Renal pelvis (tissue), 12 donors: ENCODE results near the gene SLC44A2. TPM values are rescaled to one million over a fixed set of nuclear protein-coding genes. Genes with fewer than 3 reads are reported as not detected.

Experiments
- DNase-seq: peaks from one replicate; pipeline ENCODE4 v3.0.0-alpha.2; 2013
- long read RNA-seq, 16 experiments: transcript quantifications; one replicate each; lab custom pipeline, GENCODE V29; 2026
- polyA plus RNA-seq, 3 donors: library from polyadenylated mRNA; unstranded; fragments of 120-200 nt; gene quantifications; one replicate each; pipeline ENCODE4 v1.2.1, GENCODE V29; 2013; ENCODE audit not compliant: insufficient read length in 3 of 3

Gene SLC44A2
- polyA plus RNA-seq, result 100 to 1,000 TPM; 184 to 215 (median 189) TPM
- long read RNA-seq, donor 1, transcript SLC44A2-202 (22 exons, 3,301 nt), result minor isoform, 9 of 46 reads
- long read RNA-seq, donor 1, transcript SLC44A2-201 (22 exons, 3,671 nt), result major isoform, 17 of 46 reads
- long read RNA-seq, donor 1, transcript SLC44A2-203 (22 exons, 3,784 nt), result minor isoform, 5 of 46 reads
- long read RNA-seq, donor 1, partial matches to known transcripts, result 11 of 46 reads
- long read RNA-seq, donor 1, other reads (novel, unspliced or antisense), result 0 of 46 reads
- long read RNA-seq, donor 2, transcript SLC44A2-201 (22 exons, 3,671 nt), result major isoform, 27 of 82 reads
- long read RNA-seq, donor 2, transcript SLC44A2-202 (22 exons, 3,301 nt), result minor isoform, 10 of 82 reads
- long read RNA-seq, donor 2, partial matches to known transcripts, result 37 of 82 reads
- long read RNA-seq, donor 2, other reads (novel, unspliced or antisense), result 0 of 82 reads
- long read RNA-seq, donor 3, transcript SLC44A2-202 (22 exons, 3,301 nt), result minor isoform, 9 of 131 reads
- long read RNA-seq, donor 3, transcript SLC44A2-201 (22 exons, 3,671 nt), result major isoform, 17 of 131 reads
- long read RNA-seq, donor 3, partial matches to known transcripts, result 103 of 131 reads
- long read RNA-seq, donor 3, other reads (novel, unspliced or antisense), result 0 of 131 reads
- long read RNA-seq, donor 4, transcript SLC44A2-202 (22 exons, 3,301 nt), result minor isoform, 6 of 42 reads
- long read RNA-seq, donor 4, transcript SLC44A2-201 (22 exons, 3,671 nt), result major isoform, 19 of 42 reads
- long read RNA-seq, donor 4, transcript SLC44A2-210 (8 exons, 2,577 nt), result minor isoform, 6 of 42 reads
- long read RNA-seq, donor 4, partial matches to known transcripts, result 6 of 42 reads
- long read RNA-seq, donor 4, other reads (novel, unspliced or antisense), result 0 of 42 reads
- long read RNA-seq, donor 5, transcript SLC44A2-201 (22 exons, 3,671 nt), result major isoform, 11 of 16 reads
- long read RNA-seq, donor 5, partial matches to known transcripts, result 0 of 16 reads
- long read RNA-seq, donor 5, other reads (novel, unspliced or antisense), result 0 of 16 reads
- long read RNA-seq, donor 6, transcript SLC44A2-201 (22 exons, 3,671 nt), result major isoform, 24 of 32 reads
- long read RNA-seq, donor 6, partial matches to known transcripts, result 0 of 32 reads
- long read RNA-seq, donor 6, other reads (novel, unspliced or antisense), result 0 of 32 reads
- long read RNA-seq, donor 7, transcript SLC44A2-201 (22 exons, 3,671 nt), result major isoform, 23 of 80 reads
- long read RNA-seq, donor 7, transcript SLC44A2-202 (22 exons, 3,301 nt), result minor isoform, 12 of 80 reads
- long read RNA-seq, donor 7, partial matches to known transcripts, result 42 of 80 reads
- long read RNA-seq, donor 7, other reads (novel, unspliced or antisense), result 0 of 80 reads
- long read RNA-seq, donor 8, transcript SLC44A2-202 (22 exons, 3,301 nt), result major isoform, 9 of 13 reads
- long read RNA-seq, donor 8, partial matches to known transcripts, result 0 of 13 reads
- long read RNA-seq, donor 8, other reads (novel, unspliced or antisense), result 0 of 13 reads
- long read RNA-seq, donor 9, transcript SLC44A2-202 (22 exons, 3,301 nt), result minor isoform, 10 of 98 reads
- long read RNA-seq, donor 9, transcript SLC44A2-201 (22 exons, 3,671 nt), result major isoform, 19 of 98 reads
- long read RNA-seq, donor 9, partial matches to known transcripts, result 65 of 98 reads
- long read RNA-seq, donor 9, other reads (novel, unspliced or antisense), result 0 of 98 reads
- long read RNA-seq, donor 10, transcript SLC44A2-202 (22 exons, 3,301 nt), result minor isoform, 8 of 75 reads
- long read RNA-seq, donor 10, transcript SLC44A2-201 (22 exons, 3,671 nt), result major isoform, 15 of 75 reads
- long read RNA-seq, donor 10, partial matches to known transcripts, result 46 of 75 reads
- long read RNA-seq, donor 10, other reads (novel, unspliced or antisense), result 0 of 75 reads
- long read RNA-seq, donor 11, transcript SLC44A2-202 (22 exons, 3,301 nt), result minor isoform, 9 of 50 reads
- long read RNA-seq, donor 11, transcript SLC44A2-201 (22 exons, 3,671 nt), result major isoform, 16 of 50 reads
- long read RNA-seq, donor 11, partial matches to known transcripts, result 18 of 50 reads
- long read RNA-seq, donor 11, other reads (novel, unspliced or antisense), result 0 of 50 reads
- long read RNA-seq, donor 12, transcript SLC44A2-201 (22 exons, 3,671 nt), result major isoform, 28 of 70 reads
- long read RNA-seq, donor 12, transcript SLC44A2-210 (8 exons, 2,577 nt), result minor isoform, 6 of 70 reads
- long read RNA-seq, donor 12, transcript SLC44A2-202 (22 exons, 3,301 nt), result minor isoform, 7 of 70 reads
- long read RNA-seq, donor 12, partial matches to known transcripts, result 27 of 70 reads
- long read RNA-seq, donor 12, other reads (novel, unspliced or antisense), result 0 of 70 reads
- long read RNA-seq, donor 13, transcript SLC44A2-201 (22 exons, 3,671 nt), result major isoform, 5 of 16 reads
- long read RNA-seq, donor 13, partial matches to known transcripts, result 0 of 16 reads
- long read RNA-seq, donor 13, other reads (novel, unspliced or antisense), result 0 of 16 reads
- long read RNA-seq, donor 14, result 0 reads
- long read RNA-seq, donor 15, result 0 reads
- long read RNA-seq, donor 16, transcript SLC44A2-202 (22 exons, 3,301 nt), result minor isoform, 7 of 57 reads
- long read RNA-seq, donor 16, transcript SLC44A2-201 (22 exons, 3,671 nt), result major isoform, 30 of 57 reads
- long read RNA-seq, donor 16, partial matches to known transcripts, result 14 of 57 reads
- long read RNA-seq, donor 16, other reads (novel, unspliced or antisense), result 0 of 57 reads

DNA sequence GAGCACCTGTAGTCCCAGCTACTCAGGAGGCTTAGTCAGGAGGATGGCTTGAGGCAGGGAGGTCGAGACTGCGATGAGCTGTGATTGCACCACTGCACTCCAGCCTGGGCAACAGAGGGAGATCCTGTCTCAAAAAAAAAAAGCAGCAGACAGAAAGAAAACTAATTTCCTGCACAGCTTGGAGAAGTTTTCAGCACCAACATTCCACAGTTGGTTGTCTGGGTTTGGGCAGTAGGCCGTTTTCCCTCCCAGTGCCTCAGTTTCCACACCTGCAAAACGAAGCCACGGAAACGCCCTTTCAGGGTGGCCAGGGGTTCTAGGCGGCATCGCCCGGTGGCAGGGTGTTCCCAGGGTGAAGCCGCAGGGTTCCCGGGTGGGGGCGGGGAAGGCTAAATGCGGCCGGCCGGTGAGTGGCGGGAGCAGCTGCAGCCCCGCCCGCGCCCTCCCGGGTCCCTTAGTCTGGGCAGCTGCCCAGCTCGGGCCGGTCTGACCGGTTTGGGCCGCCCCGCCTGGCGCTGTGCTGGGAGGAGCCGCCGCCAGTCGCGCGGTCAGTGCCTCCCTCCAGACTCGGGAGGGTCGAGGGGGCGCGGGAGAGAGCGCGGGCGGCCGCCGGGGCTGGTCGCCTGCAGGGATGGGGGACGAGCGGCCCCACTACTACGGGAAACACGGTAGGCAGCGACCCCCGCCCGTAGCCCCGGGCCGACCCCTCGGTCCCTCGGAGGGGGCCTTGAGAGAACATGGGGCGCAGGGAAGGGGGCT is at the start of gene SLC44A2:
Gene SLC44A2, plus strand, starts transcription at position 551 of the 759 bp plus-strand sequence. Its CDS starts 81 bp downstream, at position 632.
- DNase-seq, result peak; percentile 87

DNA sequence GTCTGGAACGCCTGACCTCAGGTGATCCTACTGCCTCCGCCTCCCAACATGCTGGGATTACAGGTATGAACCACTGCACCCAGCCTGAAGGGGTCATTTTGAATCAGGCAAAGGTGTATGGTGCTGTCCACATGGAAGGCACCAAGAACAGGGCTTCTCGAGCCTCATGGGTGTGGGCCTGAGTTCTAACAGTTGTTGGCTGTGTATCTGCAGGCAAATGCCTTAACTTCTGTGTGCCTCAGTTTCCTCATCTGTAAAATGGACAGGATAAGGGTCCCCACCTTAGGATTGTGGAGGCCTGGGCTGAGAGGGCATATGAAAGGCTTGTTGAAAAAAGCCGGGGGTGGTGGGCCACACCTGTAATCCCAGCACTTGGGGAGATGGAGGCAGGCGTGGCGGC is 47.4 kb upstream of the SLC44A2 start:
- DNase-seq, result no peak

DNA sequence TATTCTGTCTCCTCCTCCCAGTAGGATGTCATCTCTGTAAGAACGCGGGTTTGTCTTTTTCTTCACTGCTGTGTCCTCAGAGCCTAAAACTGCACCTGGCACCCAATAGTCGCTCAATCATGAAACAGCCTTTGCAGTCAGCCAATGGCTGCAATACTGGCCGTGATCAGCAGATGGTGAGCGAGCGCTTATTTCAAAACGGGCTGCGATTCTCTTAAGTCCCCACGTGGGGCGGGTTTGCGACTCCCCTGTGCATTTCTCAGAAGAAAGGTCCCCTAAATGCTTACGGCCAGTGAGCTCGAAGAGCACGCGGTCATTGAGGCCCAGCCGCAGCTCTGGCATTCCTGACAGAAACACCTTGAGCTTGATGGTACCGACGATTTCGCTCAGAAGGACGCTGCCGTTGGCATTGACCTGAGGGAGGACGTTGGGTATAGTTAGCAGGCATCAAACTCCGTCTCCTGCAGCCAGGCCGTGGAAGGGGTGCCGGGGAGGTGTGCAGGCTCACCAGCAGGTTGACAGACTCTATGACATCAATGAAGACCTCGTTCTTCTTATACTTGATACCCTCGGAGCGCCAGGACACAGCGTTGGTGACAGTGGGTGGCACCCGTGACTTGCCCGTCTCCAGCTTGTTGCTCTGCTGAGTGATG is 44.2 kb upstream of the SLC44A2 start:
- peak; percentile 91 for DNase-seq

DNA sequence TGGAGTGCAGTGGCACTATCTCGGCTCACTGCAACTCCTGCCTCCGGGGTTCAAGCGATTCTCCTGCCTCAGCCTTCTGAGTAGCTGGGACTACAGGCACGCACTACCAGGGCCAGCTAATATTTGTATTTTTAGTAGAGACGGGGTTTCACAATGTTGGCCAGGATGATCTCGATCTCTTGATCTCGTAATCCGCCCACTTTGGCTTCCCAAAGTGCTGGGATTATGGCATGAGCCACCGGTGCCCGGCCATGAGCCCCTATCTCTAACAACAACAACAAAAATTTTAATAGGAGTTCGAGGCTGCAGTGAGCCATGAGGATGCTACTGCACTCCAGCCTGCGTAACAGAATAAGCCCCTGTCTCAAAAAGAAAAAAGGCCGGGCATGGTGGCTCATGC is 43.3 kb upstream of the SLC44A2 start:
- DNase-seq, result no peak

DNA sequence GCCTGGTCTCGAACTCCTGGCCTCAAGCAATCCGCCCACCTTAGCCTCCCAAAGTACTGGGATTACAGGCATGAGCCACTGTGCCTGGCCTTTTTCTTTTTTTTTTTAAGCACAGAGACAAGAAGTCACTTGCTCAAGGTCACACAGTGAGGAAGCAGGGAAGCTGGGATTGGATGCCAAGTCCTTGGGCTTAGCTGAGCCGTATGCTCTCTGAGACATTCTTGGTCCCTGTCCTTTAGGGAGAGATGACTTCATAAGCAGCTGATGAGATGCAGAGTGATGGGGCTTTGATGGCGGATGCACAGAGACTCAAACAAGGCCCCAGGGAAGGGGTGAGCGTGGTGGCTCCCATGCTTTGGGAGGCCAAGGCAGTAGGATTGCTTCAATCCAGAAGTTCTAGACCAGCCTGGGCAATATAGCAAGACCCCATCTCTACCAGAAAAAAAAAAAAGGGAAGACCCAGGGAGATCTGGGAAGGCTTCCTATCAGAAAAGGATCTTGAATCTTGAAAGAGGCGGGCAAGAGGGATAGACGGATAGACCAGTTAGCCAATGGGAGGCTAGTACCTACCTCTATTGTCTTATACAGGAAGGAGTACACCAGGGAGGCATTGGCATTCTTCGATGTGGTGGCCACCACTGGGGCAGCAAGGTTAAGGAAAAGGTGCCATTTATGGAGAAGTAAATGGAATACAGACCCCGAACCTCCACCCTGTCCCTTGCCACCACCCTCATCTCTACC is 42.1 kb upstream of the SLC44A2 start:
- DNase-seq, result no peak

DNA sequence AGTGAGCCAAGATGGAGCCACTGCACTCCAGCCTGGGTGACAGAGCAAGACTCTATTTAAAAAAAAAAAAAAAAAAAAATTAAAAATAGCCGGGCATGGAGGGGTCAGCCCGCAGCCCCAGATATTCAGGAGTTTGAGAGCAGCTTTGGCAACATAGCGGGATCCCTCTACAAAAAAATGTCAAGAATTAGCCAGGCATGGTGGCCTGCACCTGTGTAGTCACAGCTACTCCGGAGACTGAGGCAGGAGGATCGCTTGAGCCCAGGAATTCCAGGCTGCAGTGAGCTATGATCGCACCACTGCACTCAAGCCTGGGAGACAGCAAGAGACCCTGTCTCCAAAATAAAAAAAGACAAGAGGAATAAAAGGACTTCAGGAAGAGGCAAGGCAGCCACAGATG is 39.0 kb upstream of the SLC44A2 start:
- DNase-seq, result no peak

DNA sequence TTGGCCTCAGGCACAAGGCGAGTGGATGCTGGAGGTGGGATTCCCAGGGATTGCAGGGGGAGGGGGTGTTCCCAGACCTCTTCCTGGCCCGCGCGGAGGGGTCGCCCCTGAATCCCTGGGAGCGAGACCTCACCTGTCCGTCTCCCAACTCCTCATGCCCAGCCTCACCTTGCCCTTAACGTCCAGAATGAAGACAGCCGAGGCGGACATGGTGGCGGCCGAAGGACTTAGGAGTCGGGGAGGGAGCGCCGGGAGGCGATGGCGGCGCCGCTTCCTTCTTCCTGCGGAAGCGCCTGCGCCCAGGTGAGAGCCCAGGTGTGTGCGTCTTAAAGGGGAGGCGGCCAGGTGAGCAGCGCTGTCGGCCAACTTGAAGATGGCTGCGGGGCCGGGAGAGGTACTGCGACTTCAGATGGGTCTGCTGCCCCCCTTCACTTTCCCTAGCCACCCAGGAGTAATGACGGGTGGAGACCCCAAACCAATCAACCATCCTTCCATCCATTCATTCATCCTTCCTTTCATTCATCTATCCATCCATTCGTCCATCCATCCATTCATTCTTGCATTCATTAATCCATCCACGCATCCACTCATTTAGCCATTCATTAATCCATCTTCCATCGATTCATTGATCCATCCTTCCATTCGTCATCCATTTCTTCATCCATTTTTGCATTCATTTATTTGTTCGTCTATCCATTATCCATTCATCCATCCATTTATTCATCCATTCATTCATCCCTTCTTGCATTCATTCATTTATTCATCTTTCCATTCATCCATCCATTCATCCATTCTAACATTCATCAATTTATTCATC is 38.1 kb upstream of the SLC44A2 start, which contains the start of gene AP1M2:
Gene AP1M2, minus strand, starts transcription at position 291 of the 817 bp plus-strand sequence. Its CDS starts 81 bp downstream, at position 210.
- DNase-seq, result no peak

DNA sequence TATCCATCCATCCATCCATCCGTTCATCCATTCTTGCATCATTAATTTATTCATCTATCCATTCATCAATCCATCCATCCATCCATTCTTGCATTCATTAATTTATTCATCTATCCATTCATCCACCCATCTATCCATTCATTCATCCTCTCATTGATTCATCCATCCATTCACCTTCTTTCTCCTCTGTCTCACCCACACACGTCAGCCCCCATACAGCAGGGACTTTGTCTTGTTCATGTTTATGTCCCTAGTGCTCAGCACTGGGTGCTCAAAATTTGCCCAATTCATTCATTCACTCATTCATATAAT is 37.6 kb upstream of the SLC44A2 start:
- DNase-seq, result no peak

DNA sequence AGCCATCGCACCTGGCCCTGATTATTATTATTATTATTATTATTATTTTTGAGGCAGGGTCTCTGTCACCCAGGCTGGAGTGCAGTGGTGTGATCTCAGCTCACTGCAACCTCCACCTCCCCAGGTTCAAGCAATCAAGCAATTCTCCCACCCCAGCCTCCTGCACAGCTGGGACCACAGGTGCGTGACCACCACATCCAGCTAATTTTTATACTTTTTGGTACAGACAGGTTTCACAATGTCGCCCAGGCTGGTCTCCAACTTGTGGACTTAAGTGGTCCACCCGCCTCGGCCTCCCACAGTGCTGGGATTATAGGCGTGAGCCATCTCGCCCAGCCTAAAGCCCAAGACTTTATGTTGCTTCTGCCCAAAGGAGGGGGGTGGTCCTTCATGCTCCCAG is 32.2 kb upstream of the SLC44A2 start:
- DNase-seq, result no peak

DNA sequence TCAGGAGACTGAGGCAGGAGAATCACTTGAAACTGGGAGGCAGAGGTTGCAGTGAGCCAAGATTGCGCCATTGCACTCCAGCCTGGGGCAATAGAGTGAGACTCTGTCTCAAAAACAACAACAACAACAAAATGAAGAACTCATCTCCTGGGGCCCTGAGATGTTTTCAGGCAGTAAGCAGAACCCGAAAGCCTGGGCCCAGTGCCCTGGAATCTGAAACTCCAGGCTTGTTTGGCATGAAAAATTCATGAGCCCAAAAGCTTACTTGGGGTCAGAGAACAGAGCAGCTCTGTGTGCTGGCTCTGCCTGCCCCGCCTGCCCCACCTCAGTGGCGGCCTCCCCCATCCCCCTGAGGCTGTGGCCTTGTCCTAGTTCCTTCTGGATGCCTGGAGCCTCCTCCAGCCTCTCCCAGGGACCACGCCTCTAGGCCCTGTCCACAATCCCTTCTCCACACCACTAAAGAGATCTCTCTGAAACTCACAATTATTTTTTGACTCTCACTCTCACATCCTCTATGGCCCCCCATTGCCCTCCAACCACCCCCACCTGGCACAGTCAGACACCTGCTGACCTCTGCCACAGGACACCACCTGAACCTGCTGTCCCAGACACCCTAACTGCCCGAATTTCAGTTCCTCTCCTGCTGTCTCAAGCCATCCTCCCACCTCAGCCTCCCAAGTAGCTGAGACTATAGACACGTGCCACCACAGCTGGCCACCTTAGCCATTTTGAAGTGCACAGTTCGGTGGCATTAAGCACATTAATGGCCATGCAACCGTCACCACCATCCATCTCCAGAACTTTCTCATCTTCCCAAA is 31.3 kb upstream of the SLC44A2 start:
- DNase-seq, result no peak

DNA sequence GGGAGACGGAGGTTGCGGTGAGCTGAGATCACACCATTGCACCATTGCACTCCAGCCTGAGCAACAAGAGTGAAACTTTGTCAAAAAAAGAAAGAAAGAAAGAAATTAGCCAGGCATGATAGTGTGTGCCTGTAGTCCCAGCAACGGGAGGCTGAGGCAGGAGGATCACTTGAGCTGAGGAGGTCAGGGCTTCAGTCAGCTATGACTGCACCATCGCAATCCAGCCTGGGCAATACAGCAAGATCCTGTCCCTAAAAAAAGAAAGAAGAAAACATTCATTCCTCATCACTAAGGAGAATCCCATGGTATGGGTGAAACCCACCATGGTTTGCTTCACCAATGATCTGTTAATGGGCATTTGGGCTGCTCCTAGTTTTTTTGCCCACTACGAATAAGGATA is 25.2 kb upstream of the SLC44A2 start:
- DNase-seq, result no peak

DNA sequence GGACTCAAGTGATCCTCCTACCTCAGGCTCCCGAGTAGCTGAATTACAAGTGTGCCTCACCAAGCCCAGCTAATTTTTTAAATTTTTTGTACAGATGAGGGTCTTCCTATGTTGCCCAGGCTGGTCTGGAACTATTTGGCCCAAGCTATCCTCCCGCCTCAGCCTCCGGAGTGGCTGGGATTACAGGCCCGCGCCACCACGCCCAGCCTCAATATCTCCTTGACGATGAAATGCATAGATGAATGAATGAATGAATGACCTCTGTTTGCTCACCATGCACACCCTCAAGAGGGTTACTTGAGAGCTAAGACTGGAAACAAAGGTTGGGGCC is 23.4 kb upstream of the SLC44A2 start:
- no peak for DNase-seq

DNA sequence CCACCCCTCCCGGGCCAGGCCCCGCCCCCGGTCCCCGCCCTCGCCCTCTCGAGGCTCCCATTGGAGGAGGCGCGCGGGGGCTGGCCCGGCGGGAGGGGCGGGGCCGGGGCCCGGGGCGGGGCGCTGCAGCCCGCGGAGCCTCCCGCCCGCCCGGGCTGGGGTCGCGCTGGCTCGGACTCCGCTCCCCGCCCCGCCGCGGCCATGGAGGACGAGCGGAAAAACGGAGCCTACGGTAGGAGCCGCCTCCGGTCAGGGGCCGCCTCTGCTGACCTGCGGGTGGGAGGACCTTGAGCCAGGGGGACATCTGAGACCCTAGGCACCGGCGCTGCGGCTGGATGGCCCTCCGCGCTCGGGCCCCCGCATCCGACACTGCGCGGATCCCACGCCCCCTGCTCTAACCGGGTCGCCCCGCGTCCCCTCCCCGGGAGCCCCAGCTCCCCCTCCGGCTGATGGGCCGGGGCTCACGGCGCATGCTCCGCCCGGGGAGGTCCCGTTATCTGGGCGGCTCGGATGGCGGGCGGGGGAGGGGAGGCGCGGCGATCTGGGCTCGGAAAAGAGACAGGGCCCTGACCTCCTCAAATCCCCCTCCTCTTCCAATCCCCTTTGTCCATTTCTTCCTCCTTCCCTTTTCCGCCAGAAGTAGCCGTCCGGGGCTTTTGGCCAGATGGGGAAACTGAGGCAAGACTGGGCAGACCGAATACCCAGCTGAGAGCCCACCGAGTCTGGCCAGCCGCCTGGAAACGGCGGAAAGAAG is 22.8 kb upstream of the SLC44A2 start:
- DNase-seq, result peak; percentile 73
